Upper lobe of right lung (tissue), 1 donor: ENCODE measurements around the gene MACF1. TPM values are rescaled to one million over a fixed set of nuclear protein-coding genes. Genes with fewer than 3 reads are reported as not detected.
A peak's percentile ranks its signal among the peaks of the same experiment; 100 is the strongest.

Experiments used
- ATAC-seq: fragments of 200-7000 bp; cut with Tn5 transposase; one replicate; pipeline ENCODE4 v1.9.1; 2020; ENCODE audit warnings: mild to moderate bottlenecking, moderate library complexity
- DNase-seq: peaks from one replicate; pipeline ENCODE4 v3.0.0-alpha.2; 2020
- H3K27ac ChIP-seq: fragments of 200-600 bp; one replicate; pipeline ENCODE4 v1.8.0; 2022
- H3K27me3 ChIP-seq: fragments of 200-600 bp; one replicate; pipeline ENCODE4 v1.8.0; 2022; ENCODE audit warnings: mild to moderate bottlenecking
- H3K36me3 ChIP-seq: fragments of 200-600 bp; one replicate; pipeline ENCODE4 v1.8.0; 2022
- H3K4me1 ChIP-seq: fragments of 200-600 bp; one replicate; pipeline ENCODE4 v1.8.0; 2022
- H3K4me3 ChIP-seq: fragments of 200-600 bp; one replicate; pipeline ENCODE4 v1.8.0; 2022; ENCODE audit warnings: mild to moderate bottlenecking
- H3K9me3 ChIP-seq: fragments of 200-600 bp; one replicate; pipeline ENCODE4 v1.8.0; 2022
- intact Hi-C: fragments of 100-400 bp; cut with DNase I; formaldehyde crosslinking; loops from one replicate; pipeline ENCODE4 v1.11.0; 2022
- total RNA-seq: library from RNA; stranded (reverse); fragmentation: NEBNext Ultra II Directional; extraction: Animal tissue kit (Norgen Biotek cat#: 25700); gene quantifications from one replicate; pipeline ENCODE4 v1.2.1, GENCODE V29; 2021
- TF ChIP-seq, protein P1 (sequence below): fragments of 200-600 bp; IDR thresholded peaks from one replicate; pipeline ENCODE4 v1.8.0; 2022; ENCODE audit warnings: antibody characterized with exemption
- donor health status: DM: no; HTN: yes; CAD: no; lungs with severe emphysema.

MACF1 gene
- total RNA-seq, 1 donor from 2014 or later, result 814 TPM

DNA sequence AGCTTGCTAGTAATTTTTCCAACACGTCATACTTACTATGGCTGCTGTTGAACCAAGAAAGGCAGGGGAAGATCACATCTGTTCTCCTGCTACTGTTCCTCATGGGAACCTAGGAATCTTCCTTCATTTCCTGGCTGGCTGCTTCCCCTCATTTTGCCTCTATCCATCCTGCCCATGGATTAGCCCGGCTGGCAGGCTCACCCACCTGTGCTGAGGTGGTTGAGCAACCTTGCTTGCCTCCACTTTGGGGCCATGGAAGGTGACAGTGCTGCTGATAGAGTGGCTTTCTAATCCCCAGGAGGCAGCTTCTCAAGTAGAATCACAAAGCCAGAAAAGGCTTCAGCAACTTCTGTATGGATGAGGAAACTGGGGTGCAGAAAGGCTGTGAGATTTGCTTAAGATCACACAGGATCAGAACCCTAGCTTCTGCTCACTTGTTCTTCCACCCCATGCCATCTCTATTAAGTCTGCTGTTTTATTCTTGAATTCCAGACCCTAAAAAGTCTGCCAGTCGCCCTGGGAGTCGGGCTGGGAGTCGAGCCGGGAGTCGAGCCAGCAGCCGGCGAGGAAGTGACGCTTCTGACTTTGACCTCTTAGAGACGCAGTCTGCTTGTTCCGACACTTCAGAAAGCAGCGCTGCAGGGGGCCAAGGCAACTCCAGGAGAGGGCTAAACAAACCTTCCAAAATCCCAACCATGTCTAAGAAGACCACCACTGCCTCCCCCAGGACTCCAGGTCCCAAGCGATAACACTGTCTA, 280.7 kb downstream of the MACF1 start:
- ATAC-seq (no peak), DNase-seq (no peak)
- Histone ChIP-seq H3K9me3 (no peaks in the 10 kb centered on the region), H3K27me3 (no peaks in the 10 kb centered on the region), H3K27ac (no peak overlapping the region), H3K4me1 (no peaks in the 10 kb centered on the region), H3K36me3 (peaks cover 74% of the 10 kb centered on the region), H3K4me3 (no peak overlapping the region)
- intact Hi-C loops, result no loop called here
- TF ChIP-seq, protein P1, sequence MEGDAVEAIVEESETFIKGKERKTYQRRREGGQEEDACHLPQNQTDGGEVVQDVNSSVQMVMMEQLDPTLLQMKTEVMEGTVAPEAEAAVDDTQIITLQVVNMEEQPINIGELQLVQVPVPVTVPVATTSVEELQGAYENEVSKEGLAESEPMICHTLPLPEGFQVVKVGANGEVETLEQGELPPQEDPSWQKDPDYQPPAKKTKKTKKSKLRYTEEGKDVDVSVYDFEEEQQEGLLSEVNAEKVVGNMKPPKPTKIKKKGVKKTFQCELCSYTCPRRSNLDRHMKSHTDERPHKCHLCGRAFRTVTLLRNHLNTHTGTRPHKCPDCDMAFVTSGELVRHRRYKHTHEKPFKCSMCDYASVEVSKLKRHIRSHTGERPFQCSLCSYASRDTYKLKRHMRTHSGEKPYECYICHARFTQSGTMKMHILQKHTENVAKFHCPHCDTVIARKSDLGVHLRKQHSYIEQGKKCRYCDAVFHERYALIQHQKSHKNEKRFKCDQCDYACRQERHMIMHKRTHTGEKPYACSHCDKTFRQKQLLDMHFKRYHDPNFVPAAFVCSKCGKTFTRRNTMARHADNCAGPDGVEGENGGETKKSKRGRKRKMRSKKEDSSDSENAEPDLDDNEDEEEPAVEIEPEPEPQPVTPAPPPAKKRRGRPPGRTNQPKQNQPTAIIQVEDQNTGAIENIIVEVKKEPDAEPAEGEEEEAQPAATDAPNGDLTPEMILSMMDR, result no peak

DNA sequence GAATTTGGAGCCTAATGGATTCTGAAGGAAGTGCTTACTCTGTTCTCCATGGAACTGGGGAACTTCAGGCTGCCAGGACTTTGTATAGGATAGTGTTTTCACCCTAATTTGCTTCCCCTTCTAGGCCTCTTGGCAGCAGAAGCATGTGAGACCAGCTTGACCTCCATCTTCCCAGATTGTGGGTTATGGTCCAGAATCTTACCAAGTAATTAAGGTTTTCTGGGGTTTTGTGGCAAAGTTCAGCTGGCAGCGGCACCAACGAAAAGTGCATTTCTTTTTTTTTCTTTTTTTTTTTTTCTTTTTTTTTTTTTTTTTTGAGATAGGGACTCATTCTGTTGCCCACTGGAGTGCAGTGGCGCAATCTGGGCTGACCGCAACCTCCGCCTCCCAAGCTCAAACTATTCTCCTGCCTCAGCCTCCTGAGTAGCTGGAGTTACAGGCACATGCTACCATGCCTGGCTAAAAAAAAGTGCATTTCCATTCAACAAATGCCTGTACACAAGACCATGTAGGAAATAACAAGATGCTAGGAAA, 283.6 kb downstream of the MACF1 start:
- no peaks in the 10 kb centered on the region for H3K9me3 ChIP-seq
- no peak for ATAC-seq
- intact Hi-C loops, result no loop called here
- no peak overlapping the region for H3K4me3 ChIP-seq
- DNase-seq, result no peak
- peaks cover 10% of the 10 kb centered on the region for H3K27me3 ChIP-seq
- peaks cover 49% of the 10 kb centered on the region for H3K36me3 ChIP-seq
- TF ChIP-seq, protein P1, result no peak
- no peak overlapping the region for H3K27ac ChIP-seq
- peaks cover 6% of the 10 kb centered on the region for H3K4me1 ChIP-seq

DNA sequence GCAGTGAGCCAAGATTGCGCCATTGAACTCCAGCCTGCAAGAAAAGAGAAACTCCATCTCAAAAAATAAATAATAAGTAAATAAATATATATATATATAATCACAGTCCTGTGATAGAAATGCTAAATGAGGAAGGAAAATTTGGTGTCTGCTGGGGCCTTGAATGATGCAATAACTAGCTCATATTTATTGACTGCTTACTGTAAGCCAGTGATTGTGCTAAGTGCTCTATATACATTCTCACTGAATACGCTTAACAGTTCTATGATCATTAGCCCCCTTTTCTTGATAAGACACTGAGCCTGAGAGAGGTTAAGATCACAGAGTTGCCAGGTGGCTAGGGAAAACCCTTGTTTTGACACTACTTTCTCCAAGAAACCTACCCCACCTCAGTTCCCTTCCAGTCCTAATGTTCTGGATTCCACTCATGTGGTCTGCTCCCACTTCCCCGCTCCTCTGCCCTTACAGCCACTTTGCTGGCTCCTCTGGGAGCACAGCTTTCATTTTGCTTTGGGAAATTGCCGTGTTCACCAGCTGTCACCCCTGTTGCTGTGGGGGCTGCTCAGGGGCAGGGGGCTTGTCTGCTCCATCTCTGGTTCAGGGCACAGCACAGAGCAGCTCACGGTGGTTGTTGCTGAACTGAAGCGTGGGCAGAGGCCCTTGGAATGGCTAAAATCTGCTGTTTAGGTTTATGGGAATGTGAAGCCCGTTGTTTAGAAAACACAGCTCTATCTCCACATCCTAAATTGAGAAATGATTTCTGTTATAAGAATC, 284.5 kb downstream of the MACF1 start:
- DNase-seq (no peak), ATAC-seq (no peak)
- H3K27ac ChIP-seq, result no peak overlapping the region
- no peaks in the 10 kb centered on the region for H3K9me3 ChIP-seq
- H3K36me3 ChIP-seq, result peaks cover 40% of the 10 kb centered on the region
- TF ChIP-seq, protein P1, result no peak
- intact Hi-C loops, result no loop called here
- peaks cover 18% of the 10 kb centered on the region for H3K27me3 ChIP-seq
- no peak overlapping the region for H3K4me3 ChIP-seq
- H3K4me1 ChIP-seq, result peaks cover 6% of the 10 kb centered on the region

DNA sequence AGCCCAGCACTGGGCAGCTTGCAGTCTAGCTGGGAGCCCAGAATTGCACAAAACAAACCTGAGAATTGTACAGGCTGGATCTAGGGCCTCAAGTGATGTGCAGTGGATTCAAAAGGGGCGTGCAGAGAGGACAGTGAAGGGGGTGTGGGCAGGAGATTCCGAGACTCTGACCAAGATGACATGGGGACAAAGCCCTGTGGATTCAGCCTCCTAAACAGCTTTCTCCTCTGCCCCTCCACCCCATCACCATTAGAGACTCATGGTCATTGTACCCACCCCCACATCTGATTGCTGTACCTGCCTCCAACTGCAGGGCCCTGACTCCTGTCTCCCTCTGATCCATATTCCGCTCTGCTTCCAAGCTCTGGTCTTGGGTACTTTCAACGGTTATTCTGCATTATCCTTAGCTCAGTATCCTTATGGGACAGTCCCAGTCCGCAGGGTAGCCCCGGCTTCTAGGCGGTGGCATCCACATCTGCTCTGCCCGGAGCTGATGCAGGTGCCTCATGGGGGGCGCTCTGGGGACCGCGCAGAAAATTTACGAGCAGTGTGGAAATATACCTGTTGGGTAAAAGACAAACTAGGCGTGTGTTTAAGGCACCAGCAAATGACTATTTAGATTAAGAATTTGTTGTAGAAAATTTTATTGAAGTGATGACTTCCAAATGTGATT, 285.2 kb downstream of the MACF1 start:
- no peak overlapping the region for H3K4me3 ChIP-seq
- H3K9me3 ChIP-seq, result no peaks in the 10 kb centered on the region
- ATAC-seq, result no peak
- peaks cover 33% of the 10 kb centered on the region for H3K36me3 ChIP-seq
- no peak overlapping the region for H3K27ac ChIP-seq
- intact Hi-C loops, result no loop called here
- no peak for DNase-seq
- TF ChIP-seq, protein P1, result no peak
- peaks cover 19% of the 10 kb centered on the region for H3K27me3 ChIP-seq
- H3K4me1 ChIP-seq, result peaks cover 6% of the 10 kb centered on the region

DNA sequence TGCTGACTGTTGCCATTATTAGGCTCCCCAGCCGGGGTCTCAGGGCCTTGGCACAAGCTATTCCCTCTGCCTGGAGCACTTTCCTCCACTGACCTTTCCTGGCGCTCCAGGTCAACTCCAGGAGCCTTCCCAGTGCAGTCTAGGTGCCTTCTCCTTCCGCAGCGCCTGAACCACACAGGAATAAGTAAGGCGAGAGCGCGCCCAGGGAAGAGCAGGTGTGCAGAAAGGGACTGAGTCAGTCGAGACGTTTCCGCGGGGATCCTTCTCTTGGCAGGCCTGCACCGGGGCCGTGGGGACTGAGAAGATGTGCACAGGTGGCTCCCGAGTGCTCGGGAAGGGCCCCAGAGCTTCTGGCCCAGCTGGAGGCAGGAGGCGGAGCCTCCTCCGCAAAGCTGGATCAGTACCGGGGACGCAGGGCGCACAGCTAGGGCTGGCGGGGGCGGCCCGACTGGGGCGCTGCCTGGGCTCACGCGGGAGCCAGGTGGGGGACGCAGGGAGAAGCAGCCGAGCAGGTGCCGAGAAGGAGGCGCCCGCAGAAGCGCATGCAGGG, 286.2 kb downstream of the MACF1 start:
- intact Hi-C loops, result no loop called here
- TF ChIP-seq, protein P1, result no peak
- H3K9me3 ChIP-seq, result no peaks in the 10 kb centered on the region
- peaks cover 19% of the 10 kb centered on the region for H3K27me3 ChIP-seq
- peak overlapping the region; percentile 51 for H3K4me3 ChIP-seq
- peaks cover 6% of the 10 kb centered on the region for H3K4me1 ChIP-seq
- DNase-seq (peak; percentile 68), ATAC-seq (peak; percentile 29)
- no peak overlapping the region for H3K27ac ChIP-seq
- H3K36me3 ChIP-seq, result peaks cover 23% of the 10 kb centered on the region
